Caco-2 (cell line): ENCODE data around the gene MKLN1. TPM values are rescaled to one million over a fixed set of nuclear protein-coding genes. Genes with fewer than 3 reads are reported as not detected.

ENCODE experiments used
- BruUV-seq: library from RNA; stranded (reverse); fragments of 400-500 nt; replicated peaks from 2 replicates; lab custom pipeline; 2021; lab: Mats Ljungman, UMichigan
- CTCF ChIA-PET: fragments of 300-600 bp; sonication (Branson Sonifier 250); formaldehyde crosslinking; loops from one replicate; lab custom pipeline; 2022; ENCODE audit warnings: antibody characterized with exemption; lab: Charles Lee
- POLR2A ChIA-PET: fragments of 300-600 bp; sonication (Branson Sonifier 250); formaldehyde crosslinking; loops from one replicate; lab custom pipeline; 2022; ENCODE audit warnings: antibody characterized with exemption; lab: Charles Lee
- DNase-seq, 2 experiments: peaks; one replicate each; pipeline versions ENCODE4 v3.0.0 to v3.0.0-alpha.2; 2020 to 2022
- H3K27me3 ChIP-seq: replicated peaks from 2 replicates; pipeline ENCODE4 v1.6.0; 2011; ENCODE audit warnings: low read length; ENCODE audit not compliant: control insufficient read depth, insufficient read depth
- H3K36me3 ChIP-seq: 2 replicates; pipeline ENCODE4 v1.5.1; 2011; ENCODE audit warnings: low read length; ENCODE audit not compliant: control insufficient read depth, insufficient read depth
- H3K4me1 ChIP-seq: fragments of 250-450 bp; sonication (Bioruptor Pico); 2 replicates; pipeline ENCODE4 v1.5.1; 2020; ENCODE audit warnings: mild to moderate bottlenecking
- H3K4me3 ChIP-seq: 2 replicates; pipeline ENCODE4 v1.5.1; 2011; ENCODE audit warnings: low read depth, mild to moderate bottlenecking, control low read depth, low read length
- H3K9me3 ChIP-seq: fragments of 250-450 bp; sonication (Bioruptor Pico); 2 replicates; pipeline ENCODE4 v1.5.1; 2020; ENCODE audit warnings: mild to moderate bottlenecking, moderate library complexity
- H3K27ac Mint-ChIP-seq: one replicate; pipeline ENCODE4 v1.8.0; 2022; ENCODE audit warnings: mixed read lengths; ENCODE audit not compliant: unreplicated experiment
- H3K27me3 Mint-ChIP-seq: one replicate; pipeline ENCODE4 v1.8.0; 2022; ENCODE audit warnings: mixed read lengths; ENCODE audit not compliant: insufficient read depth, unreplicated experiment
- H3K36me3 Mint-ChIP-seq: one replicate; pipeline ENCODE4 v1.8.0; 2022; ENCODE audit warnings: mild to moderate bottlenecking, mixed read lengths; ENCODE audit not compliant: insufficient read depth, unreplicated experiment
- H3K4me1 Mint-ChIP-seq: one replicate; pipeline ENCODE4 v1.8.0; 2022; ENCODE audit warnings: low read depth, mixed read lengths; ENCODE audit not compliant: unreplicated experiment
- H3K4me3 Mint-ChIP-seq: one replicate; pipeline ENCODE4 v1.8.0; 2022; ENCODE audit warnings: mild to moderate bottlenecking, moderate library complexity, mixed read lengths; ENCODE audit not compliant: unreplicated experiment
- H3K9me3 Mint-ChIP-seq: one replicate; pipeline ENCODE4 v1.8.0; 2022; ENCODE audit warnings: mixed read lengths; ENCODE audit not compliant: unreplicated experiment
- intact Hi-C: fragments of 100-400 bp; cut with micrococcal nuclease; formaldehyde crosslinking; loops from one replicate; pipeline ENCODE4 v1.10.0; 2022; ENCODE audit not compliant: unreplicated experiment
- total RNA-seq: library from RNA; stranded (reverse); gene quantifications from 2 replicates; pipeline ENCODE4 v1.2.3, GENCODE V29; 2022
- TF ChIP-seq, protein P1 (sequence below), 2 experiments: fragments of 200-600 bp in 1 of 2; IDR thresholded peaks; 1 replicate in 1 of 2; 2 replicates in 1 of 2; pipeline versions ENCODE4 v1.5.1 to v1.8.0; 2011 to 2022; ENCODE audit warnings: antibody characterized with exemption in 1 of 2, control low read depth in 1 of 2, inconsistent platforms in 1 of 2, low read depth in 1 of 2, low read length in 1 of 2, mild to moderate bottlenecking in 1 of 2, moderate library complexity in 1 of 2; ENCODE audit not compliant: insufficient read depth in 1 of 2, severe bottlenecking in 1 of 2, unreplicated experiment in 1 of 2

MKLN1 gene
- total RNA-seq, 1 experiment from 2014 or later, result 55.6 TPM

GRCh38 chr7:131538071-131538812 is 210.6 kb downstream of the MKLN1 start:
- Mint-ChIP-seq H3K4me3 (no peak overlapping the region), H3K36me3 (peaks cover 90% of the 10 kb centered on the region), H3K27me3 (no peaks in the 10 kb centered on the region), H3K9me3 (no peaks in the 10 kb centered on the region), H3K4me1 (peaks cover 17% of the 10 kb centered on the region), H3K27ac (peak overlapping the region; percentile 46)
- Histone ChIP-seq H3K4me1 (peaks cover 13% of the 10 kb centered on the region), H3K36me3 (no peaks in the 10 kb centered on the region), H3K4me3 (no peak overlapping the region), H3K27me3 (no peaks in the 10 kb centered on the region), H3K9me3 (no peaks in the 10 kb centered on the region)
- no peak for DNase-seq
- intact Hi-C loops, result no loop called here
- ChIA-PET CTCF (no interaction called here), POLR2A (no interaction called here)
- TF ChIP-seq, protein P1, sequence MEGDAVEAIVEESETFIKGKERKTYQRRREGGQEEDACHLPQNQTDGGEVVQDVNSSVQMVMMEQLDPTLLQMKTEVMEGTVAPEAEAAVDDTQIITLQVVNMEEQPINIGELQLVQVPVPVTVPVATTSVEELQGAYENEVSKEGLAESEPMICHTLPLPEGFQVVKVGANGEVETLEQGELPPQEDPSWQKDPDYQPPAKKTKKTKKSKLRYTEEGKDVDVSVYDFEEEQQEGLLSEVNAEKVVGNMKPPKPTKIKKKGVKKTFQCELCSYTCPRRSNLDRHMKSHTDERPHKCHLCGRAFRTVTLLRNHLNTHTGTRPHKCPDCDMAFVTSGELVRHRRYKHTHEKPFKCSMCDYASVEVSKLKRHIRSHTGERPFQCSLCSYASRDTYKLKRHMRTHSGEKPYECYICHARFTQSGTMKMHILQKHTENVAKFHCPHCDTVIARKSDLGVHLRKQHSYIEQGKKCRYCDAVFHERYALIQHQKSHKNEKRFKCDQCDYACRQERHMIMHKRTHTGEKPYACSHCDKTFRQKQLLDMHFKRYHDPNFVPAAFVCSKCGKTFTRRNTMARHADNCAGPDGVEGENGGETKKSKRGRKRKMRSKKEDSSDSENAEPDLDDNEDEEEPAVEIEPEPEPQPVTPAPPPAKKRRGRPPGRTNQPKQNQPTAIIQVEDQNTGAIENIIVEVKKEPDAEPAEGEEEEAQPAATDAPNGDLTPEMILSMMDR (IDR thresholded peaks at IDR 0.05; ENCODE audit: insufficient read depth in 1 of 2, low read depth in 1 of 2, low read length in 1 of 2, severe bottlenecking in 1 of 2, unreplicated experiment in 1 of 2), result no peak
- BruUV-seq, result no TSS peak

GRCh38 chr7:131538813-131539179 is 211.1 kb downstream of the MKLN1 start:
- intact Hi-C loops, result no loop called here
- ChIA-PET POLR2A (no interaction called here), CTCF (interaction anchor here (0.6 to 0.7 kb wide), 3 partner anchors 13 to 593 kb away, joined by 3 to 4 read pairs (median 3); no protein-coding TSS in a partner anchor)
- H3K27me3 Mint-ChIP-seq, result no peaks in the 10 kb centered on the region
- Histone ChIP-seq H3K9me3 (no peaks in the 10 kb centered on the region), H3K4me1 (peaks cover 13% of the 10 kb centered on the region), H3K36me3 (no peaks in the 10 kb centered on the region), H3K27me3 (no peaks in the 10 kb centered on the region), H3K4me3 (no peak overlapping the region)
- peaks cover 90% of the 10 kb centered on the region for H3K36me3 Mint-ChIP-seq
- BruUV-seq, result no TSS peak
- TF ChIP-seq, protein P1 (IDR thresholded peaks at IDR 0.05; ENCODE audit: insufficient read depth in 1 of 2, low read depth in 1 of 2, low read length in 1 of 2, severe bottlenecking in 1 of 2, unreplicated experiment in 1 of 2), result no peak
- peak overlapping the region; percentile 46 for H3K27ac Mint-ChIP-seq
- no peaks in the 10 kb centered on the region for H3K9me3 Mint-ChIP-seq
- no peak overlapping the region for H3K4me3 Mint-ChIP-seq
- peaks cover 17% of the 10 kb centered on the region for H3K4me1 Mint-ChIP-seq
- no peak for DNase-seq

GRCh38 chr7:131540491-131541162 is 213.0 kb downstream of the MKLN1 start:
- no TSS peak for BruUV-seq
- intact Hi-C loops, result no loop called here
- Histone ChIP-seq H3K36me3 (no peaks in the 10 kb centered on the region), H3K9me3 (no peaks in the 10 kb centered on the region), H3K4me1 (peaks cover 22% of the 10 kb centered on the region), H3K27me3 (no peaks in the 10 kb centered on the region), H3K4me3 (no peak overlapping the region)
- Mint-ChIP-seq H3K36me3 (peaks cover 85% of the 10 kb centered on the region), H3K4me1 (peaks cover 26% of the 10 kb centered on the region), H3K4me3 (no peak overlapping the region), H3K27ac (peak overlapping the region; percentile 48), H3K9me3 (no peaks in the 10 kb centered on the region), H3K27me3 (no peaks in the 10 kb centered on the region)
- ChIA-PET POLR2A (no interaction called here), CTCF (interaction anchor here (0.6 kb wide), 1 partner anchor 433 kb away, joined by 6 read pairs; no protein-coding TSS in a partner anchor)
- TF ChIP-seq, protein P1 (IDR thresholded peaks at IDR 0.05; ENCODE audit: insufficient read depth in 1 of 2, low read depth in 1 of 2, low read length in 1 of 2, severe bottlenecking in 1 of 2, unreplicated experiment in 1 of 2), result no peak
- no peak for DNase-seq
